Breast epithelium (tissue), 4 donors: ENCODE results near the gene IQGAP2. TPM values are rescaled to one million over a fixed set of nuclear protein-coding genes. Genes with fewer than 3 reads are reported as not detected.

Experiments
- DNase-seq, 2 donors: peaks; one replicate each; pipeline ENCODE4 v3.0.0-alpha.2; 2019; ENCODE audit warnings: low spot score in 2 of 2
- H3K27ac ChIP-seq, 2 donors: fragments of 200-600 bp; sonication (generic) in 1 of 2; one replicate each; pipeline ENCODE4 v1.5.1; 2016 to 2019; ENCODE audit warnings: mild to moderate bottlenecking in 1 of 2
- H3K27me3 ChIP-seq, 2 donors: fragments of 200-600 bp; sonication (generic) in 1 of 2; one replicate each; pipeline versions ENCODE4 v1.5.1 to v1.6.0; 2017 to 2019; ENCODE audit warnings: control low read depth in 1 of 2, mild to moderate bottlenecking in 1 of 2
- H3K36me3 ChIP-seq: fragments of 200-600 bp; one replicate; pipeline ENCODE4 v1.5.1; 2019
- H3K4me1 ChIP-seq, 2 donors: fragments of 200-600 bp; sonication (generic); one replicate each; pipeline ENCODE4 v1.5.1; 2016 to 2019; ENCODE audit warnings: control low read depth in 1 of 2
- H3K4me3 ChIP-seq, 3 donors: fragments of 200-600 bp; sonication (generic); 1 replicate in 2 of 3; 2 replicates in 1 of 3; pipeline ENCODE4 v1.5.1; 2016 to 2019; ENCODE audit warnings: mild to moderate bottlenecking in 3 of 3, moderate library complexity in 2 of 3
- H3K9me3 ChIP-seq, 2 donors: fragments of 200-600 bp; sonication (generic) in 1 of 2; one replicate each; pipeline ENCODE4 v1.5.1; 2016 to 2019; ENCODE audit warnings: control low read depth in 1 of 2
- POLR2A ChIP-seq: fragments of 450-650 bp; IDR thresholded peaks from one replicate; pipeline ENCODE4 v1.6.1; 2016; ENCODE audit warnings: antibody characterized with exemption, mild to moderate bottlenecking, moderate library complexity
- POLR2AphosphoS5 ChIP-seq, 3 donors: sonication (generic); formaldehyde crosslinking; IDR thresholded peaks; one replicate each; pipeline ENCODE4 v1.6.1; 2017; ENCODE audit warnings: antibody characterized with exemption in 3 of 3
- intact Hi-C: fragments of 100-400 bp; cut with DNase I; formaldehyde crosslinking; loops from one replicate; pipeline ENCODE4 v1.15.1; 2023; ENCODE audit warnings: low total_unique reads
- total RNA-seq, 3 donors: library from RNA; depleted of rRNA; stranded (reverse); fragments of >200 nt; gene quantifications; one replicate each; pipeline ENCODE4 v1.1.0, GENCODE V29; 2016
- TF ChIP-seq, protein P1 (sequence below), 3 donors: fragments of 450-650 bp; IDR thresholded peaks; one replicate each; pipeline ENCODE4 v1.5.1; 2016 to 2017; ENCODE audit warnings: antibody characterized with exemption in 3 of 3, mild to moderate bottlenecking in 3 of 3, moderate library complexity in 3 of 3

Gene IQGAP2
- total RNA-seq, 3 donors from 2014 or later: 31.7 to 70.2 (median 44.6) TPM

DNA sequence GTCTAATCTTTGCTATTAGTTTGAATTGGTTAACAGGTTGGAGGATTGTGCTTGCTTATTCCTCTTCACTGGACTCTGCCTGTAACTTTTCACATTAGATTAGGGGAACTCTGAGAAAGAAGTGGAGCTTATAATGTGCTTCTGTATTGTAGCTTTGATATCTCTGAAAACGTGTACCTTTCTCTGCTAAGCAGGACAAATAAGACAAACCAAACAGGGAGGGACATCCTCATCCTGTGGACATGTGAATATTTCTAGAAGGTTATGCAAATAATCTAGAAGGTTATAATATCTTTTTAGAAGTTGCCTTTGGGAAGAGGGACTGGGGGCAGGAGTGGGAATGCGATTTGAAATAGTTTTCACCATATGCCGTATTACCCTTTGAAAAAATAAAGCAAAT is 11.7 kb downstream of the IQGAP2 start:
- Histone ChIP-seq H3K9me3 (no peaks in the 10 kb centered on the region), H3K4me3 (no peak overlapping the region), H3K27ac (no peak overlapping the region), H3K27me3 (no peaks in the 10 kb centered on the region), H3K4me1 (no peaks in the 10 kb centered on the region), H3K36me3 (no peaks in the 10 kb centered on the region)
- TF ChIP-seq, protein P1, sequence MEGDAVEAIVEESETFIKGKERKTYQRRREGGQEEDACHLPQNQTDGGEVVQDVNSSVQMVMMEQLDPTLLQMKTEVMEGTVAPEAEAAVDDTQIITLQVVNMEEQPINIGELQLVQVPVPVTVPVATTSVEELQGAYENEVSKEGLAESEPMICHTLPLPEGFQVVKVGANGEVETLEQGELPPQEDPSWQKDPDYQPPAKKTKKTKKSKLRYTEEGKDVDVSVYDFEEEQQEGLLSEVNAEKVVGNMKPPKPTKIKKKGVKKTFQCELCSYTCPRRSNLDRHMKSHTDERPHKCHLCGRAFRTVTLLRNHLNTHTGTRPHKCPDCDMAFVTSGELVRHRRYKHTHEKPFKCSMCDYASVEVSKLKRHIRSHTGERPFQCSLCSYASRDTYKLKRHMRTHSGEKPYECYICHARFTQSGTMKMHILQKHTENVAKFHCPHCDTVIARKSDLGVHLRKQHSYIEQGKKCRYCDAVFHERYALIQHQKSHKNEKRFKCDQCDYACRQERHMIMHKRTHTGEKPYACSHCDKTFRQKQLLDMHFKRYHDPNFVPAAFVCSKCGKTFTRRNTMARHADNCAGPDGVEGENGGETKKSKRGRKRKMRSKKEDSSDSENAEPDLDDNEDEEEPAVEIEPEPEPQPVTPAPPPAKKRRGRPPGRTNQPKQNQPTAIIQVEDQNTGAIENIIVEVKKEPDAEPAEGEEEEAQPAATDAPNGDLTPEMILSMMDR (IDR thresholded peaks at IDR 0.05): no peak
- TF ChIP-seq POLR2A: no peak
- TF ChIP-seq POLR2AphosphoS5 (IDR thresholded peaks at IDR 0.05): no peak
- intact Hi-C loops: no loop called here
- DNase-seq: no peak

DNA sequence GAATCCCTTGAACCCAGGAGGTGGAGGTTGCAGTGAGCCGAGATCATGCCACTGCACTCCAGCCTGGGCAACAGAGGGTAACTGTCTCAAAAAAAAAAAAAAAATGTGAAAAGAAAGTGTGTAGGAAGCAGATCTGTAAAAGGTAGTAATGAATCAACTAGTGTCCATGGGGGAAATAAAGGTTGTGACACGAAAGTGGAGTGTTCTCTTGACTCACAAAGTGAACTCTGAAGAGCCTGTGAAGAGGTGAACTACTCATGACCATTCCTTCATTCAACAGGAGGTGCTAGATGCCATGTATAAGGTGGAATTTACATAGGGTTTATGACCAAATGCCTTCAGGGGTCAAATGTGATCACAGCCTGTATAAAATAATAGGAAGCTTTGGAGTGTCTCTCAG is 12.8 kb downstream of the IQGAP2 start:
- no peak for TF ChIP-seq POLR2AphosphoS5 (IDR thresholded peaks at IDR 0.05)
- TF ChIP-seq, protein P1 (IDR thresholded peaks at IDR 0.05): no peak
- TF ChIP-seq POLR2A: no peak
- DNase-seq: no peak
- Histone ChIP-seq H3K36me3 (no peaks in the 10 kb centered on the region), H3K4me1 (no peaks in the 10 kb centered on the region), H3K4me3 (no peak overlapping the region), H3K9me3 (no peaks in the 10 kb centered on the region), H3K27ac (no peak overlapping the region), H3K27me3 (no peaks in the 10 kb centered on the region)
- intact Hi-C loops: no loop called here

DNA sequence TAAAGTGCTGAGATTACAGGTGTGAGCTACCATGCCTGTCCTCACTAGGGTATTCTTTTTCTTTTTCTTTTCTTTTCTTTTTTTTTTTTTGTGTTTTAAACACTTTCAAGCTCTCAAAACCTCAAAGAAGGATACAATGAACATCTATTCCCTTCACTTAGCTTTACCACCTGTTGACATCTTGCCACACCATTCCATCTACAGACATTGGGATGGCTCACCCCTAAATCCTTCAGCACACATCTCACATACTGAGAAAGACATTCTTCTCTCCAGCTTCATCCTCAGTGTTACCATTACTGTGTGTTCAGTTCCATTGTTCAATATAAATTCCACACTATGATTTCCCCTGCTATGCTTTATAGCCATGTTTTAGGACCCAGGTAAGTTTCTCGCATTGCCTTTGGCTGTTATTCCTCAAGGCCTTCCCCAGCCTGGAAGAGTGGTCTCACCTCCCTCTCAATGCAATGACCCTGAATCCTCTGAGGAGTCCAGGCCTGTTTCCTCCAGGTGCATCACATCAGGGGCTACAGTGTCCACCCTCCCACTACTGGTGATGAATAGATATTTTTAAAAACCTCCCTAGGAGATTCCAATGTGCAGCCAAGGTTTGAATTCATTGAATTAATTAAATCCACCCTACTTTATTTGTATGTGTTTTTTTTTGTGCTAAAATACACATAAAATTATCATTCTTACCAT is 16.7 kb downstream of the IQGAP2 start:
- no peaks in the 10 kb centered on the region for H3K36me3 ChIP-seq
- H3K4me3 ChIP-seq: no peak overlapping the region
- H3K4me1 ChIP-seq: no peaks in the 10 kb centered on the region
- DNase-seq: no peak
- H3K27ac ChIP-seq: no peak overlapping the region
- no peaks in the 10 kb centered on the region for H3K9me3 ChIP-seq
- TF ChIP-seq POLR2A (no peak), POLR2AphosphoS5 (IDR thresholded peaks at IDR 0.05) (no peak)
- TF ChIP-seq, protein P1 (IDR thresholded peaks at IDR 0.05): no peak
- intact Hi-C loops: no loop called here
- no peaks in the 10 kb centered on the region for H3K27me3 ChIP-seq

DNA sequence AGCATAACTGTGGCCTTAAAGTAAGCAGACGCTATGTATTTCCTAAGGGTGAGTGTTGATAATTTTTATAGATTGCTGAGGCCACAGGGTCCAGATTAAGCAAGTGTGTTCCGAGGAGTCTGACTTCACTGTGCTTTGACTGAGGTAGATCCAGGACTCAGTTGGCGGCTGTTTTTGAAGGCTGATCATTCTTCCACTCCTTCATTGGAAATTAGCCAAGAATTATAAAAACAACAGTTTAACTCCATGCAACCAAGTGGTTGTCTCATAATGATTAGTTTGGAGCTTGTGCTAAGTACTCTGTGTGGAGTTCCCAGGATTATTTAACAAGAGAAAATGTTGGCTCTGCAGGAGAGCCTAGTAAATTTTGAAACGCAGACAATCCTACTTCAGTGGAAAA is 19.1 kb downstream of the IQGAP2 start:
- H3K4me1 ChIP-seq: no peaks in the 10 kb centered on the region
- no peak overlapping the region for H3K4me3 ChIP-seq
- DNase-seq: no peak
- H3K9me3 ChIP-seq: no peaks in the 10 kb centered on the region
- H3K27ac ChIP-seq: no peak overlapping the region
- TF ChIP-seq POLR2A: no peak
- TF ChIP-seq POLR2AphosphoS5 (IDR thresholded peaks at IDR 0.05): no peak
- TF ChIP-seq, protein P1 (IDR thresholded peaks at IDR 0.05): no peak
- no peaks in the 10 kb centered on the region for H3K36me3 ChIP-seq
- no peaks in the 10 kb centered on the region for H3K27me3 ChIP-seq
- intact Hi-C loops: no loop called here

DNA sequence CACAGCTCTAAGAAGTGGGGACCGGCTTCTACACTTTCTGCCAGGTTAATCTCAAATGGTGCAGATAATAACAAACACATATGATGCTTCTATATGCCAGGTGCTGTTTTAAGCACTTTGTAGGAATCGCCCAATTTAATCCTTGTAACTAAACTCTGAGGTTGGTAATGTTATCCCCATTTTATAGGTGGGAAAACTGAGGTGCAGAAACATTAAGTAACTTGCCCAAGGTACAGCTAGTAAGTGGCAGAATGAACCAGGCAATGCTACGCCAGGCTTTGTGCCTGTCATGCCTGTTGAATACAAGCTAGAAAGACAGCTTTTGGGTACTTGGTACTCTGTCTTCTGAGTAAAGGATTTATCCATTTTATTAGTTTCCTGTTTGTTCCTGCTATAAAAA is 19.7 kb downstream of the IQGAP2 start:
- Histone ChIP-seq H3K9me3 (no peaks in the 10 kb centered on the region), H3K36me3 (no peaks in the 10 kb centered on the region), H3K27ac (no peak overlapping the region), H3K27me3 (no peaks in the 10 kb centered on the region), H3K4me3 (no peak overlapping the region), H3K4me1 (no peaks in the 10 kb centered on the region)
- intact Hi-C loops: no loop called here
- TF ChIP-seq POLR2A (no peak), POLR2AphosphoS5 (IDR thresholded peaks at IDR 0.05) (no peak)
- TF ChIP-seq, protein P1 (IDR thresholded peaks at IDR 0.05): no peak
- DNase-seq: no peak
